ENCODE data around the gene PER1. TPM values are rescaled to one million over a fixed set of nuclear protein-coding genes. Genes with fewer than 3 reads are reported as not detected.
A peak's percentile ranks its signal among the peaks of the same experiment; 100 is the strongest.

Gene PER1
- total and polyA plus RNA-seq, 10 of the 15 experiments (the other 5 are each of a cell fraction or from before 2014, with no cell fraction given), result 0.02 to 25.1 (median 5.4) TPM

DNA sequence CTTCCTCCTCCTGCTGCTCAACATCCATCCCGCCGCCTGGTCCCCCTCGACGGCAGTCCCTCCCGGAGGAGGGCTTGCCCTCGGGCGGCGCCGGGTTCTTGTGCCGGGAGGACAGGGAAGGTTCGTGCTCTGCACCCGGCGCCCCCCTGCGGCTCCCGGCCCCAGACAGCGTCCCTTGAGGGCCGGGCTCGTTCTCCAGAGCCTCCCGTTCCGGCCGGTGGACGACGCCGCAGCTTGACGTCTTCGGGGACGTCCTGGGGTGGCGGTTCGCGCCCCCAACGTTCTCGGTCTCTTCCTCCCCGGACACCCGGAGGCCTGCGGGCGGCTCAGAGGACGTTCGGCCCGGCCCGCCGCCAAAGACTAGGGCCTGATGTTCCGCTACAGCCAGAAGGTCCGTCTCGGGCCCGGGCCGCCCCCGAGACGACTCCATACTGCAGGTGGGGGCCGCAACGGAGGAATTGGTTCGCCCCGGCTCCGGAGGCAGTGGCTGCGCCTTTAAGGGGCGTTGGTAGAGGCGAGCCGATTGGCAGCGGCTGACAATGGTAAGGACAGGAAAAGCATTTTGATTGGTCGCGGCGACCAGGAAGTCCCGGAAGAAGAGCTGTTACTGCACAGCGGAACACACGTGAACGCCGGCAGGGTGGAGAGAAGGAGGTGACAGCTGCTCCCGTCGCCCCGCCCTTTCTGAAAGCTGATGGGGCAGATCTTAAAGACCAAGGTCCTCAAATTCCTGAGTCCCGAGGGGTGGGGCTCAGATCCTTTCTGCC lies 37.7 kb upstream of the PER1 start, which contains the start of gene BORCS6 (continued):
- TF ChIP-seq, protein P1, sequence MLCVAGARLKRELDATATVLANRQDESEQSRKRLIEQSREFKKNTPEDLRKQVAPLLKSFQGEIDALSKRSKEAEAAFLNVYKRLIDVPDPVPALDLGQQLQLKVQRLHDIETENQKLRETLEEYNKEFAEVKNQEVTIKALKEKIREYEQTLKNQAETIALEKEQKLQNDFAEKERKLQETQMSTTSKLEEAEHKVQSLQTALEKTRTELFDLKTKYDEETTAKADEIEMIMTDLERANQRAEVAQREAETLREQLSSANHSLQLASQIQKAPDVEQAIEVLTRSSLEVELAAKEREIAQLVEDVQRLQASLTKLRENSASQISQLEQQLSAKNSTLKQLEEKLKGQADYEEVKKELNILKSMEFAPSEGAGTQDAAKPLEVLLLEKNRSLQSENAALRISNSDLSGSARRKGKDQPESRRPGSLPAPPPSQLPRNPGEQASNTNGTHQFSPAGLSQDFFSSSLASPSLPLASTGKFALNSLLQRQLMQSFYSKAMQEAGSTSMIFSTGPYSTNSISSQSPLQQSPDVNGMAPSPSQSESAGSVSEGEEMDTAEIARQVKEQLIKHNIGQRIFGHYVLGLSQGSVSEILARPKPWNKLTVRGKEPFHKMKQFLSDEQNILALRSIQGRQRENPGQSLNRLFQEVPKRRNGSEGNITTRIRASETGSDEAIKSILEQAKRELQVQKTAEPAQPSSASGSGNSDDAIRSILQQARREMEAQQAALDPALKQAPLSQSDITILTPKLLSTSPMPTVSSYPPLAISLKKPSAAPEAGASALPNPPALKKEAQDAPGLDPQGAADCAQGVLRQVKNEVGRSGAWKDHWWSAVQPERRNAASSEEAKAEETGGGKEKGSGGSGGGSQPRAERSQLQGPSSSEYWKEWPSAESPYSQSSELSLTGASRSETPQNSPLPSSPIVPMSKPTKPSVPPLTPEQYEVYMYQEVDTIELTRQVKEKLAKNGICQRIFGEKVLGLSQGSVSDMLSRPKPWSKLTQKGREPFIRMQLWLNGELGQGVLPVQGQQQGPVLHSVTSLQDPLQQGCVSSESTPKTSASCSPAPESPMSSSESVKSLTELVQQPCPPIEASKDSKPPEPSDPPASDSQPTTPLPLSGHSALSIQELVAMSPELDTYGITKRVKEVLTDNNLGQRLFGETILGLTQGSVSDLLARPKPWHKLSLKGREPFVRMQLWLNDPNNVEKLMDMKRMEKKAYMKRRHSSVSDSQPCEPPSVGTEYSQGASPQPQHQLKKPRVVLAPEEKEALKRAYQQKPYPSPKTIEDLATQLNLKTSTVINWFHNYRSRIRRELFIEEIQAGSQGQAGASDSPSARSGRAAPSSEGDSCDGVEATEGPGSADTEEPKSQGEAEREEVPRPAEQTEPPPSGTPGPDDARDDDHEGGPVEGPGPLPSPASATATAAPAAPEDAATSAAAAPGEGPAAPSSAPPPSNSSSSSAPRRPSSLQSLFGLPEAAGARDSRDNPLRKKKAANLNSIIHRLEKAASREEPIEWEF (IDR thresholded peaks at IDR 0.05; ENCODE audit: insufficient replicate concordance, low read depth, low read length), result no peak
- no peak for TF ChIP-seq KDM1A (IDR thresholded peaks at IDR 0.05; ENCODE audit: borderline replicate concordance)
- TF ChIP-seq PML (IDR thresholded peaks at IDR 0.05; ENCODE audit: low read length), result no peak
- TF ChIP-seq, protein P2, sequence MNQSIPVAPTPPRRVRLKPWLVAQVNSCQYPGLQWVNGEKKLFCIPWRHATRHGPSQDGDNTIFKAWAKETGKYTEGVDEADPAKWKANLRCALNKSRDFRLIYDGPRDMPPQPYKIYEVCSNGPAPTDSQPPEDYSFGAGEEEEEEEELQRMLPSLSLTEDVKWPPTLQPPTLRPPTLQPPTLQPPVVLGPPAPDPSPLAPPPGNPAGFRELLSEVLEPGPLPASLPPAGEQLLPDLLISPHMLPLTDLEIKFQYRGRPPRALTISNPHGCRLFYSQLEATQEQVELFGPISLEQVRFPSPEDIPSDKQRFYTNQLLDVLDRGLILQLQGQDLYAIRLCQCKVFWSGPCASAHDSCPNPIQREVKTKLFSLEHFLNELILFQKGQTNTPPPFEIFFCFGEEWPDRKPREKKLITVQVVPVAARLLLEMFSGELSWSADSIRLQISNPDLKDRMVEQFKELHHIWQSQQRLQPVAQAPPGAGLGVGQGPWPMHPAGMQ (IDR thresholded peaks at IDR 0.05; ENCODE audit: borderline replicate concordance), result no peak
- no peak for TF ChIP-seq CBX3 (IDR thresholded peaks at IDR 0.05; ENCODE audit: borderline replicate concordance, low read depth)
- TF ChIP-seq RELB (IDR thresholded peaks at IDR 0.05; ENCODE audit: low read depth), result peak; percentile 99
- TF ChIP-seq POLR2AphosphoS5 (IDR thresholded peaks at IDR 0.05; ENCODE audit: low read length), result peak; percentile 54; the same call in 1 of the 2 replicates
- 0 out of 2 replicates have a peak, but pooled peaks have one; percentile 44 for TF ChIP-seq SMAD5 (IDR thresholded peaks at IDR 0.05; ENCODE audit: low read depth)
- peak; percentile 37 for TF ChIP-seq NR2F1 (conservative IDR thresholded peaks at IDR 0.05)
- TF ChIP-seq TAF1 (IDR thresholded peaks at IDR 0.05; ENCODE audit: borderline replicate concordance, low read depth, low read length), result peak; percentile 60; the same call in 1 of the 2 replicates
- TF ChIP-seq NR2C2 (IDR thresholded peaks at IDR 0.05; ENCODE audit: borderline replicate concordance, control insufficient read depth, insufficient read length, low read depth), result no peak
- TF ChIP-seq EP300 (IDR thresholded peaks at IDR 0.05; ENCODE audit: borderline replicate concordance in 1 of 2, control insufficient read depth in 1 of 2, low read depth in 2 of 2, low read length in 2 of 2), result no peak
- peak; percentile 90 for TF ChIP-seq POLR2A (IDR thresholded peaks at IDR 0.05; ENCODE audit: low read depth, low read length)
- no peak for TF ChIP-seq ZZZ3 (IDR thresholded peaks at IDR 0.05; ENCODE audit: control insufficient read depth, insufficient read length, low read depth)
- no peak for TF ChIP-seq HDAC2 (IDR thresholded peaks at IDR 0.05)
- TF ChIP-seq ZBTB11 (CRISPR knock-in tag; IDR thresholded peaks at IDR 0.05), result no peak
